Activated T-helper 17 cell treated with anti-CD3 and anti-CD28 coated beads, Interleukin-2, amount 50 U/mL, for 72 hours (primary cell): ENCODE measurements around the gene NLRP7. TPM values are rescaled to one million over a fixed set of nuclear protein-coding genes. Genes with fewer than 3 reads are reported as not detected.
"Not testable (repeated sequence)": the region's sequence is repeated elsewhere in the genome, so short reads cannot be mapped to it uniquely, and the experiment has no call there.

Experiments used
- ATAC-seq: fragments of 150-1000 bp; cut with Tn5 transposase; replicated peaks from 2 replicates; pipeline ENCODE4 v1.10.0; 2021; ENCODE audit warnings: mild to moderate bottlenecking, moderate library complexity
- H3K27ac Mint-ChIP-seq: one replicate; pipeline ENCODE4 v1.8.0; 2022; ENCODE audit warnings: mixed read lengths
- H3K27me3 Mint-ChIP-seq: one replicate; pipeline ENCODE4 v1.8.0; 2022; ENCODE audit warnings: mixed read lengths
- H3K36me3 Mint-ChIP-seq: one replicate; pipeline ENCODE4 v1.8.0; 2022; ENCODE audit warnings: low read depth, mild to moderate bottlenecking, mixed read lengths
- H3K4me1 Mint-ChIP-seq: one replicate; pipeline ENCODE4 v1.8.0; 2022; ENCODE audit warnings: mixed read lengths
- H3K4me3 Mint-ChIP-seq: one replicate; pipeline ENCODE4 v1.8.0; 2022; ENCODE audit warnings: mild to moderate bottlenecking, mixed read lengths
- H3K9me3 Mint-ChIP-seq: one replicate; pipeline ENCODE4 v1.8.0; 2022; ENCODE audit warnings: mixed read lengths
- total RNA-seq, 2 donors: library from RNA; stranded (reverse); gene quantifications; one replicate each; pipeline ENCODE4 v1.2.3, GENCODE V29; 2022

NLRP7 gene
- total RNA-seq, 2 donors from 2014 or later = not detected

- H3K4me3 Mint-ChIP-seq = no peak overlapping the region
- no peaks in the 10 kb centered on the region for H3K36me3 Mint-ChIP-seq
- no peak for ATAC-seq
- peaks cover 21% of the 10 kb centered on the region for H3K27me3 Mint-ChIP-seq
- no peaks in the 10 kb centered on the region for H3K9me3 Mint-ChIP-seq
- H3K4me1 Mint-ChIP-seq = no peaks in the 10 kb centered on the region
- no peak overlapping the region for H3K27ac Mint-ChIP-seq
Observed at GRCh38 chr19:54903303-54903702, 44.0 kb downstream of the NLRP7 start.

- no peaks in the 10 kb centered on the region for H3K36me3 Mint-ChIP-seq
- H3K27me3 Mint-ChIP-seq = peaks cover 28% of the 10 kb centered on the region
- no peak overlapping the region for H3K4me3 Mint-ChIP-seq
- H3K9me3 Mint-ChIP-seq = no peaks in the 10 kb centered on the region
- no peak for ATAC-seq
- no peaks in the 10 kb centered on the region for H3K4me1 Mint-ChIP-seq
- H3K27ac Mint-ChIP-seq = no peak overlapping the region
Observed at GRCh38 chr19:54902061-54902460, 45.3 kb downstream of the NLRP7 start.

GRCh38 chr19:54901153-54901552, 46.2 kb downstream of the NLRP7 start:
- not testable (repeated sequence) for H3K9me3 Mint-ChIP-seq, H3K36me3 Mint-ChIP-seq, H3K4me1 Mint-ChIP-seq, H3K4me3 Mint-ChIP-seq, ATAC-seq, H3K27ac Mint-ChIP-seq
- peaks cover 34% of the 10 kb centered on the region for H3K27me3 Mint-ChIP-seq

- not testable (repeated sequence) for H3K9me3 Mint-ChIP-seq, H3K27ac Mint-ChIP-seq, H3K36me3 Mint-ChIP-seq, H3K4me3 Mint-ChIP-seq, ATAC-seq, H3K4me1 Mint-ChIP-seq
- peaks cover 29% of the 10 kb centered on the region for H3K27me3 Mint-ChIP-seq
Observed at GRCh38 chr19:54899646-54900045, 47.7 kb downstream of the NLRP7 start.

GRCh38 chr19:54898685-54899084, 48.6 kb downstream of the NLRP7 start:
- ATAC-seq, H3K4me3 Mint-ChIP-seq, H3K9me3 Mint-ChIP-seq, H3K4me1 Mint-ChIP-seq, H3K36me3 Mint-ChIP-seq, H3K27ac Mint-ChIP-seq: not testable (repeated sequence)
- H3K27me3 Mint-ChIP-seq = peaks cover 29% of the 10 kb centered on the region

- Mint-ChIP-seq H3K9me3 (no peaks in the 10 kb centered on the region), H3K4me1 (no peaks in the 10 kb centered on the region), H3K4me3 (no peak overlapping the region), H3K36me3 (no peaks in the 10 kb centered on the region), H3K27ac (no peak overlapping the region), H3K27me3 (peaks cover 29% of the 10 kb centered on the region)
- ATAC-seq = no peak
Observed at GRCh38 chr19:54896036-54896435, 51.3 kb downstream of the NLRP7 start.

- H3K9me3 Mint-ChIP-seq, ATAC-seq, H3K36me3 Mint-ChIP-seq, H3K4me3 Mint-ChIP-seq, H3K4me1 Mint-ChIP-seq, H3K27ac Mint-ChIP-seq: not testable (repeated sequence)
- peaks cover 23% of the 10 kb centered on the region for H3K27me3 Mint-ChIP-seq
Observed at GRCh38 chr19:54894106-54894505, 53.2 kb downstream of the NLRP7 start.

GRCh38 chr19:54893406-54893805, 53.9 kb downstream of the NLRP7 start:
- Mint-ChIP-seq H3K27ac (no peak overlapping the region), H3K9me3 (no peaks in the 10 kb centered on the region), H3K27me3 (peaks cover 16% of the 10 kb centered on the region), H3K36me3 (no peaks in the 10 kb centered on the region), H3K4me3 (no peak overlapping the region), H3K4me1 (no peaks in the 10 kb centered on the region)
- no peak for ATAC-seq

- H3K4me3 Mint-ChIP-seq = no peak overlapping the region
- no peaks in the 10 kb centered on the region for H3K4me1 Mint-ChIP-seq
Observed at GRCh38 chr19:54889566-54889965, 57.8 kb downstream of the NLRP7 start.

GRCh38 chr19:54888239-54888638, 59.1 kb downstream of the NLRP7 start:
- Mint-ChIP-seq H3K27ac (no peak overlapping the region), H3K36me3 (no peaks in the 10 kb centered on the region), H3K4me3 (no peak overlapping the region)

More at GRCh38 chr19:54889566-54889965, 57.8 kb downstream of the NLRP7 start:
- Mint-ChIP-seq H3K36me3 (no peaks in the 10 kb centered on the region), H3K9me3 (no peaks in the 10 kb centered on the region), H3K27ac (no peak overlapping the region), H3K27me3 (peaks cover 6% of the 10 kb centered on the region)
- ATAC-seq = no peak

GRCh38 chr19:54883228-54883627, 64.1 kb downstream of the NLRP7 start:
- Mint-ChIP-seq H3K27ac (no peak overlapping the region), H3K4me1 (no peaks in the 10 kb centered on the region), H3K36me3 (no peaks in the 10 kb centered on the region), H3K9me3 (no peaks in the 10 kb centered on the region), H3K4me3 (no peak overlapping the region), H3K27me3 (peaks cover 17% of the 10 kb centered on the region)
- no peak for ATAC-seq

More at GRCh38 chr19:54888239-54888638, 59.1 kb downstream of the NLRP7 start:
- ATAC-seq = no peak
- Mint-ChIP-seq H3K27me3 (peaks cover 6% of the 10 kb centered on the region), H3K4me1 (no peaks in the 10 kb centered on the region), H3K9me3 (no peaks in the 10 kb centered on the region)

- Mint-ChIP-seq H3K4me3 (no peak overlapping the region), H3K27ac (no peak overlapping the region), H3K27me3 (peaks cover 17% of the 10 kb centered on the region), H3K9me3 (no peaks in the 10 kb centered on the region), H3K4me1 (no peaks in the 10 kb centered on the region), H3K36me3 (no peaks in the 10 kb centered on the region)
- no peak for ATAC-seq
Observed at GRCh38 chr19:54882758-54883157, 64.6 kb downstream of the NLRP7 start.

- Mint-ChIP-seq H3K9me3 (no peaks in the 10 kb centered on the region), H3K36me3 (no peaks in the 10 kb centered on the region), H3K4me1 (no peaks in the 10 kb centered on the region), H3K27ac (no peak overlapping the region), H3K27me3 (peaks cover 17% of the 10 kb centered on the region), H3K4me3 (no peak overlapping the region)
- ATAC-seq = no peak
Observed at GRCh38 chr19:54881884-54882283, 65.4 kb downstream of the NLRP7 start.

- Mint-ChIP-seq H3K27ac (no peak overlapping the region), H3K4me1 (no peaks in the 10 kb centered on the region), H3K36me3 (no peaks in the 10 kb centered on the region), H3K9me3 (no peaks in the 10 kb centered on the region), H3K27me3 (peaks cover 16% of the 10 kb centered on the region), H3K4me3 (no peak overlapping the region)
- no peak for ATAC-seq
Observed at GRCh38 chr19:54877471-54877870, 69.9 kb downstream of the NLRP7 start.

GRCh38 chr19:54875506-54875905, 71.8 kb downstream of the NLRP7 start:
- no peaks in the 10 kb centered on the region for H3K9me3 Mint-ChIP-seq
- H3K4me3 Mint-ChIP-seq = no peak overlapping the region
- H3K27me3 Mint-ChIP-seq = peaks cover 14% of the 10 kb centered on the region
- no peak overlapping the region for H3K27ac Mint-ChIP-seq
- H3K36me3 Mint-ChIP-seq = no peaks in the 10 kb centered on the region
- no peak for ATAC-seq
- H3K4me1 Mint-ChIP-seq = no peaks in the 10 kb centered on the region

- no peaks in the 10 kb centered on the region for H3K9me3 Mint-ChIP-seq
Observed at GRCh38 chr19:54873990-54874389, 73.3 kb downstream of the NLRP7 start, which contains the start of gene FCAR. FCAR (plus strand) TSS chr19:54874235; CDS start chr19:54874290, 55 bp downstream.

More at GRCh38 chr19:54873990-54874389, 73.3 kb downstream of the NLRP7 start, which contains the start of gene FCAR:
- Mint-ChIP-seq H3K27ac (no peak within 1 kb of the TSS), H3K27me3 (peaks cover 8% of the 10 kb centered on the region), H3K36me3 (no peaks in the 10 kb centered on the region), H3K4me1 (no peaks in the 10 kb centered on the region), H3K4me3 (no peak within 1 kb of the TSS)
- no peak for ATAC-seq
